Stomach (tissue), 4 donors: ENCODE measurements around the gene NOP9.

Experiments
- CTCF ChIP-seq, 7 experiments: fragments of 450-650 bp in 4 of 7; fragments of 200-600 bp in 3 of 7; sonication (generic) in 3 of 7; IDR thresholded peaks; one replicate each; pipeline ENCODE4 v1.5.1; 2016 to 2019; ENCODE audit warnings: antibody characterized with exemption in 7 of 7, control low read depth in 2 of 7, mild to moderate bottlenecking in 1 of 7
- POLR2AphosphoS5 ChIP-seq, 3 donors: sonication (generic); formaldehyde crosslinking; IDR thresholded peaks; one replicate each; pipeline ENCODE4 v1.6.1; 2016; ENCODE audit warnings: antibody characterized with exemption in 3 of 3

- no peak for TF ChIP-seq CTCF (IDR thresholded peaks at IDR 0.05)
- no peak for TF ChIP-seq POLR2AphosphoS5 (IDR thresholded peaks at IDR 0.05)
Measured at GRCh38 chr14:24255438-24255837, 44.2 kb upstream of the NOP9 start.
